PFSK-1 (cell line): ENCODE results near the gene STXBP5.

Source experiments
- SIN3A ChIP-seq: IDR thresholded peaks from 2 replicates; pipeline ENCODE4 v1.6.1; 2012; ENCODE audit warnings: mild to moderate bottlenecking, low read length, moderate library complexity, borderline replicate concordance; ENCODE audit not compliant: insufficient read depth
- TF ChIP-seq, protein P1 (sequence below), 2 experiments: IDR thresholded peaks; 2 replicates each; pipeline versions ENCODE4 v1.6.1 to v1.8.0; 2011 to 2012; ENCODE audit warnings: low read depth in 2 of 2, low read length in 2 of 2, control low read depth in 1 of 2, inconsistent platforms in 1 of 2, mild to moderate bottlenecking in 1 of 2, moderate library complexity in 1 of 2; ENCODE audit not compliant: insufficient read depth in 1 of 2

DNA sequence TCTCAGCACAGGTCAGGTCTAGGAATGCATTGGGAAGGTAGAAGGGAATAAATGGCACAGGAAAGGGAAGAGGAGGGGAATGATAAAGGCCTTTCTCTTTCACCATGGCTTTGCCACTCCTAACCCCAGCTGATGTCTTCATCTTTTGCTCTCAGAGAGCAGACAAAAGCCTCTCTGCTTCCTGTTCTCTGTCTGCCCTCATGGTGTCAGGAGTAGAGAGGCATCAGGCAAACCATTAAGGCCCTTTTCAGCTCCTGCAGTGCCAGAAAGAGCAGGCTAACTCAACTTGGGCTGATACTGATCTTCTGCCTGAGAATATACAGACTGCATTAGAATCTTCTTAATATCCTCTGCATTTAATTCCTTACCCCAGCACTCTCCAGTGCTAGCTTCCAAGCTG, 48.0 kb upstream of the STXBP5 start:
- TF ChIP-seq SIN3A: no peak
- TF ChIP-seq, protein P1, sequence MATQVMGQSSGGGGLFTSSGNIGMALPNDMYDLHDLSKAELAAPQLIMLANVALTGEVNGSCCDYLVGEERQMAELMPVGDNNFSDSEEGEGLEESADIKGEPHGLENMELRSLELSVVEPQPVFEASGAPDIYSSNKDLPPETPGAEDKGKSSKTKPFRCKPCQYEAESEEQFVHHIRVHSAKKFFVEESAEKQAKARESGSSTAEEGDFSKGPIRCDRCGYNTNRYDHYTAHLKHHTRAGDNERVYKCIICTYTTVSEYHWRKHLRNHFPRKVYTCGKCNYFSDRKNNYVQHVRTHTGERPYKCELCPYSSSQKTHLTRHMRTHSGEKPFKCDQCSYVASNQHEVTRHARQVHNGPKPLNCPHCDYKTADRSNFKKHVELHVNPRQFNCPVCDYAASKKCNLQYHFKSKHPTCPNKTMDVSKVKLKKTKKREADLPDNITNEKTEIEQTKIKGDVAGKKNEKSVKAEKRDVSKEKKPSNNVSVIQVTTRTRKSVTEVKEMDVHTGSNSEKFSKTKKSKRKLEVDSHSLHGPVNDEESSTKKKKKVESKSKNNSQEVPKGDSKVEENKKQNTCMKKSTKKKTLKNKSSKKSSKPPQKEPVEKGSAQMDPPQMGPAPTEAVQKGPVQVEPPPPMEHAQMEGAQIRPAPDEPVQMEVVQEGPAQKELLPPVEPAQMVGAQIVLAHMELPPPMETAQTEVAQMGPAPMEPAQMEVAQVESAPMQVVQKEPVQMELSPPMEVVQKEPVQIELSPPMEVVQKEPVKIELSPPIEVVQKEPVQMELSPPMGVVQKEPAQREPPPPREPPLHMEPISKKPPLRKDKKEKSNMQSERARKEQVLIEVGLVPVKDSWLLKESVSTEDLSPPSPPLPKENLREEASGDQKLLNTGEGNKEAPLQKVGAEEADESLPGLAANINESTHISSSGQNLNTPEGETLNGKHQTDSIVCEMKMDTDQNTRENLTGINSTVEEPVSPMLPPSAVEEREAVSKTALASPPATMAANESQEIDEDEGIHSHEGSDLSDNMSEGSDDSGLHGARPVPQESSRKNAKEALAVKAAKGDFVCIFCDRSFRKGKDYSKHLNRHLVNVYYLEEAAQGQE (IDR thresholded peaks at IDR 0.05; ENCODE audit: insufficient read depth in 1 of 2, low read depth in 2 of 2, low read length in 2 of 2): no peak
